Jurkat, Clone E6-1 (cell line): ENCODE results near the gene PDZD11. TPM values are rescaled to one million over a fixed set of nuclear protein-coding genes. Genes with fewer than 3 reads are reported as not detected.
"Not testable (repeated sequence)": the region's sequence is repeated elsewhere in the genome, so short reads cannot be mapped to it uniquely, and the experiment has no call there.

ENCODE experiments used
- DNase-seq: peaks from one replicate; pipeline ENCODE4 v3.0.0-alpha.2; 2011; ENCODE audit warnings: low read depth, low spot score
- H3K4me3 ChIP-seq: 2 replicates; pipeline ENCODE4 v1.5.1; 2011; ENCODE audit warnings: mild to moderate bottlenecking, low read length, control low read depth, moderate library complexity
- polyA plus RNA-seq: library from polyadenylated mRNA; unstranded; fragments of >200 nt; gene quantifications from one replicate; pipeline ENCODE4 v1.2.1, GENCODE V29; 2012; ENCODE audit warnings: missing spikeins; ENCODE audit not compliant: insufficient read length, insufficient read depth

Gene PDZD11, protein sequence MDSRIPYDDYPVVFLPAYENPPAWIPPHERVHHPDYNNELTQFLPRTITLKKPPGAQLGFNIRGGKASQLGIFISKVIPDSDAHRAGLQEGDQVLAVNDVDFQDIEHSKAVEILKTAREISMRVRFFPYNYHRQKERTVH
- polyA plus RNA-seq = 85.0 TPM

DNA sequence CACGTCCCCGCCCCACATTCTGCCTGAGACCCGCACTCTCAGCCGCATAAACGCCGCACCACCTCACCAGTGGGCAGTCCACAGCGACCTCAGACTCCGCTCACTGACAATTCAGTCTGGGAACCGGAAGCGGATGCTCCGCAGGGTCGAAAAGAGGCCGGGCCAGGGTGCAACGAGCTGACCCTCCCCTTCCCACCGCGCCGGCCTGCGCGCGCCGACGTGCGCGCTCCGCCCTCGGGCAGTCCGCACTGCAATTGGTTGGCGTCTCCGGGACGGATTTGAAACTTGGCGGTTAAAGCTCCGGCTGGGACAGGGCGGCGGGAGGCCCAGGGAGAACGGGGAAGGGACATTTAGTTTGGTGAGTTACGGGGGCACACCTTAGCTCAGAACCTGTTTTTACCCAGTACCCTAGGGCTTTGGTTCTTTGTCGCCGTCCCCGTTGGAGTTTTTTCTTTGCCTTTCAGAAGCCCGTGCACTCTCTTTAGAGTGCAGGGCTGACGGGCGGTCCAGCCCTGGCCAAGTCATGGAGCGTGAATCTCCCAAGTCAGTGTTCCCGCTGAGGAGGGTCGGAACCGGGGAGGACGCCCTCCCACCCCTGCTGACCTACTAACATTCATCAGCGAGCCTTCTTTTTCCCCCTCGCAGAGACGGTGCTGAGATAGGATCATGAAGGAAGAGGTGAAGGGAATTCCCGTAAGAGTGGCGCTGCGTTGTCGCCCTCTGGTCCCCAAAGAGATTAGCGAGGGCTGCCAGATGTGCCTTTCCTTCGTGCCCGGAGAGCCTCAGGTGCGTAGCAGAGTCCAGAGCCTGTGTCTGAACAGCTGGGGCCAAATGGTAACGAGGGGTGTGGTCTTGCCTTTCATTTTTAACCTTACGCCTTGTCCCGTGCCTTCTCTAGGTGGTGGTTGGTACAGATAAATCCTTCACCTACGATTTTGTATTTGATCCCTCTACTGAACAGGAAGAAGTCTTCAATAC lies at the start of gene PDZD11, which contains the start of gene KIF4A:
TSS of gene PDZD11 (minus strand) at position 135 of the 978 bp plus-strand sequence. CDS start 586 bp downstream, outside the sequence.
TSS of gene KIF4A (plus strand) at position 312 of the 978 bp plus-strand sequence. CDS start at position 667, 355 bp downstream.
- peak; percentile 72 for DNase-seq
- peak within 1 kb of the TSS; percentile 77 for H3K4me3 ChIP-seq

DNA sequence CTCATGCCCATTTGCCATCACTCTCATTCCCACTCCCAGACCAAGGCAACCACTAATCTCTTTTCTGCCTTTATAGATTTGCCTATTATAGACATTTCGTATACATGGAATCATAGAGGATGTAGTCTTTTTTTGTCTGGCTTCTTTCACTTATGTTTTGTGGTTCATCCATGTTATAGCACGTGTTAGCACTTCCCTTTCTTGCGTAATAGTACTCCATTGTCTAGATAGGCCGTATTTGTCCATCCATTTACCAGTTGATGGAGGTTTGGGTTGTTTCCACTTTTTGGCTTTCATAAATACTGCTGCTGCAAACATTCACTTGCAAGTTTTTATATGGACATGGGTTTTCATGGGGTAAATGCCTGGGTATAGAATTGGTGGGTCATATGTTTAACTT lies 48.6 kb upstream of the PDZD11 start:
- no peak overlapping the region for H3K4me3 ChIP-seq
- DNase-seq = no peak

DNA sequence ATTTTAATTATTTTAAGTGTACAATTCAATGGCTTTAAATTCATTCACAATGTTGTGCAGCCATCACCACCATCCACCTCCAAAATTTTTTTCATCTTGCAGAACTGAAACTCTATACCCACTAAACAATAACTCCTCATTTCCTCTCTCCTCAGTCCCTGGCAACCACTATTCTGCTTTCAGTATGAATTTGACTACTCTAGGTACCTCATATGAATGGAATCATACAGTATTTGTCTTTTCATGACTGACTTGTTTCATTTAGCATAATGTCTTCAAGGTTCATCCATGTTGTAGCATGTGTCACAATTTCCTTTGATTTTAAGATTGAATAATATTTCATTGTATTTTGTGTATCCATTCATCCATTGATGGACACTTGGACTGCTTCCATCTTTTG lies 47.0 kb upstream of the PDZD11 start:
- no peak for DNase-seq
- no peak overlapping the region for H3K4me3 ChIP-seq

DNA sequence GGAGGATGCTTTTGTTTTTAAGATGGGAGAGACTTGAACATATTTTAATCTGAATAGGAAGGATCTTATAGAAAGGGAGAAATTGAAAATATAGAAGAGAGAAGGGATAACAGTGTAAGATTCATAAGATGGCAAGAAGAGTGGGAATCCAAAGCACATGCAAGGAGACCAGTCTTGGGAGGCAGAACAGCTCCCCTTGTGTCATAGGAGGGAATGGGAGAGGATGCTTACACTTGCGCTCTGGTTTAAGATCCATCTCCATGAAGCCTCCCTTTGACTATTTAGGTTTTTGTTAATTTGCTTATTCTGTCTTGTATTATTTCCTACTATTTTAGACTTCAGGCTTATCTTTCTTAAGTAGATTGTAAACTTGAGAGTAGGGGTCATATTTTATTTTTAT lies 42.9 kb upstream of the PDZD11 start:
- H3K4me3 ChIP-seq = no peak overlapping the region
- DNase-seq = no peak

DNA sequence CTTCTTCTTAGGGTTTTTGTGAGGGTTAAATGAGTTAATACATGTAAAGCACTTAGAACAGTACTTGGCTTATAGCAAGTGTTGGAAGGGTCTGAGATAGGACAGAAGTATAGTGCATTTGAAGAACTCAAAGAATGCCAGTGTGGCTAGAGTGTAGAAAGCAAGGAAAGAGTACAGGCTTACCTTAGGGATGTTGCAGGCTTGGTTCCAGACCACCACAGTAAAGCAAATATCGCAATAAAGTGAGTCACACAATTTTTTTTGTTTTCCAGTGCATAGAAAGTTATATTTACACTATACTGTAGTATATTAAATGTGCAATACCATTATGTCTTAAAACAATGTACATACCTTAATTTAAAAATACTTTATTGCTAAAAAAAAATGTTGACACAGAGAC lies 41.4 kb upstream of the PDZD11 start:
- H3K4me3 ChIP-seq = no peak overlapping the region

DNA sequence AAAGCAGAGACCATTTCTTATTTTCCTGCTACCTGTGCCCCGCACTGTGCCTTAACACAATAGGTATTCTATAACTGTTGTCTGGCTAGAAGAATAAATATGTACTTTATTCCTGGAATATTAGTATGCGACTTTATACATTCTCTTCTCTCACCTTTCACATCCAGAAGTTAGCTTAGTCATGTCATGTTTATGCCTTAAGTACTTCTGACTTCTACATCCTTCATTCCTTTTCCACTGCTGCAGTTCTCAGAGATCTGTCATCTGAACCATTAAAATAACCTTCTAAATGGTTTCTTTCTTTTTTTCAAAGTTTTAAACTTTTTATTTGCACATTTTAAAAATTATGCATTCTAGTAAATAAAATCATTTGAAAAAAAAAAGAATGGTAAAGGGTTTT lies 34.6 kb upstream of the PDZD11 start:
- H3K4me3 ChIP-seq = no peak overlapping the region

More for the DNA sequence above, 41.4 kb upstream of the PDZD11 start:
- no peak for DNase-seq

DNA sequence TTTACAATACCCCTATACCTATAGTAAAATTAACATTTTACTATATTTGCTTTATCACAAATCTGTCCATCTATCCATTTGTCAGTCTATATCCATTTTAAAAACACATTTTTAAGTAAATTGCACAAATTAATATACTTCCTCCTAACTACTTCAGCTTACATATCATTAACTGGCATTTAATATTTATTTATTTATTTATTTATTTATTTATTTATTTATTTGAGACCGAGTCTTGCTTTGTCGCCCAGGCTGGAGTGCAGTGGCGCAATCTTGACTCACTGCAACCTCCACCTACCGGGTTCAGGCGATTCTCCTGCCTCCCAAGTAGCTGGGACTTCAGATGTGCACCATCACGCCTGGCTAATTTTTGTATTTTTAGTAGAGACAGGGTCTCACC lies 33.9 kb upstream of the PDZD11 start:
- H3K4me3 ChIP-seq, DNase-seq: not testable (repeated sequence)

More for the DNA sequence above, 34.6 kb upstream of the PDZD11 start:
- DNase-seq = no peak

DNA sequence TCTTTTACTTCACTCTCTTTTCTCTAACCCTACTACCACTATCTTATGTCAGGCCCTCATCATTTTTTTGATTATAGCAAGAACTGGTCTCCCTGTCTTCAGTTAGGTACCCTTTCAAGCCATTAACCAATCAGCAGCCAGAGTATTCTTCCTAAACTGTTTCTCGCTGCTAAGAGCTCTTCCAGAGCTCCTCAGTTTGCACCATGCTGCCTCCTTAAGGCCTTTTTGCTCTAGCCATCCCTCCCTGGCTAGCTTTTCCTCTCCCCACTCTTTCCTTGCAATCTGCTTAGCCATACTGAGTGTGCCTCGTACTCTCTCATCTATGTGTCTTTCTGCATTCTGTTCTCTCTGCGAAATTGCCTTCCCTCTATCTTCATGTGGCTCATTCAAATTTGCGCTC lies 33.1 kb upstream of the PDZD11 start:
- DNase-seq = no peak
- H3K4me3 ChIP-seq = no peak overlapping the region

DNA sequence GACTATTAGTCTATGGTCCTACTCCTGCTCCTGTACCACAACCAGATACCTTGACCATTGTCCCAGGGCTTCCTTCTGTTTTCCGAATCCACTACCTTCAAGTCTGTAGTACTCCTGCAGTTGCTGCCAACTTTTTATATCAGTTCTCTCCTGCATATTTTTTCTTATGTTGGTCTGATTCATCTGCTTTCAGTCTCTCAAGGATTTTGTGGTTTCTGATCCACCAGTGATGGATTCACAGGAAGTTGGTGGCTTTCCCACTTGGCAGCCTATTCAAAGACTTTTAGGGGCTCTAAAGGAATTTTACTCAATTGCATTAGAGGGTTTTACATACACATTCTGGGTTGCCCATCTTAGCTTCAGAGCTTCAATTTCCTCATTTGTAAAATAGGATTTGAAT lies 23.8 kb upstream of the PDZD11 start:
- no peak overlapping the region for H3K4me3 ChIP-seq

DNA sequence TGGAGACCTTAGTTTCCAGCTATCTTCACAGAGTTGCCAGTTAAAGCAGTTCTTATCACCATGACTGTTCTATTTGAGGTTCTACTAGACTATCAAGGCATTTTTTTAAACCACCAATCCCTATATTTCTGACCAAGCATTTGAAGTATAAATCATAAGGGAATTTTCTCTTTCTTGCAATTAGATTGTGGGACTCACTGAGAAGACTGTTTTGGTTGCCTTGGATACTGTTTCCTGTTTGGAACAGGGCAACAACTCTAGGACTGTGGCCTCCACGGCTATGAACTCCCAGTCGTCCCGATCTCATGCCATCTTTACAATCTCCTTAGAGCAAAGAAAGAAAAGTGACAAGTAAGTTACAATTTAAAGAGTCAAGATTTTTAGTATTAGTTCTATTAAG lies 12.0 kb upstream of the PDZD11 start:
- DNase-seq = no peak
- H3K4me3 ChIP-seq = no peak overlapping the region

More for the DNA sequence above, 23.8 kb upstream of the PDZD11 start:
- DNase-seq = no peak

DNA sequence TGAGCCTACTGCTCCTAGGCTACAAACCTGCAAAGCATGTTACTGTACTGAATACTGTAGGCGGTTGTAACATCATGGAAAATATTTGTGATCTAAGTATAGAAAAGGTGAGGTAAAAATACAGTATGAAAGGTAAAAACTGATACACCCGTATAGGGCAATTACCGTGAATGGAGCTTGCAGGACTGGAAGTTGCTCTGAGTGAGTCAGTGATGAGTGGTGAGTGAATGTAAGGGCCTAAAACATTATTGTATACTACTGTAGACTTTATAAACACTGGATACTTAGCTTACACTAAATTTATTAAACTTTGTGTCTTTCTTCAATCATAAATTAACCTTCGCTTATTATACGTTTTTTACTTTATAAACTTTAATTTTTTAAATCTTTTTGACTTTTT lies 3.9 kb upstream of the PDZD11 start:
- no peak for DNase-seq
- H3K4me3 ChIP-seq = no peak overlapping the region

DNA sequence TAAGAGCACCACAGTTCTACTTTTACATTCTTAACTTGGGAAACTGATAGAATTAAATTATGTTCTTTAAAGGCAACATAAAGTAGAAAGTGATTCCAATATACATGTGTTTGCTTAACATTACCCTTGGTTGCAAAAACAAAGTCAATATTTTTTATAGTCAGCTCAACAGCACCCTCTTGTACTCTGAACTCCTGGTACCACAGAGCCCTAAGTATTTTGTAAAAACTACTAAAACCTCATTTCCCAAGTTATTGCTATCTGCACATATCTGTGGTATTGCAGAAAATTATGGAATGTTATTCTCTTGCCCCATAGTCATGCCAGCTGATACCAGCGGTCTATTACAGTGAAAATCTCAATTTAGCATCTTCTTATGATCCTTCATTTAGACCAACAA lies 3.1 kb upstream of the PDZD11 start:
- no peak for DNase-seq
- no peak overlapping the region for H3K4me3 ChIP-seq

DNA sequence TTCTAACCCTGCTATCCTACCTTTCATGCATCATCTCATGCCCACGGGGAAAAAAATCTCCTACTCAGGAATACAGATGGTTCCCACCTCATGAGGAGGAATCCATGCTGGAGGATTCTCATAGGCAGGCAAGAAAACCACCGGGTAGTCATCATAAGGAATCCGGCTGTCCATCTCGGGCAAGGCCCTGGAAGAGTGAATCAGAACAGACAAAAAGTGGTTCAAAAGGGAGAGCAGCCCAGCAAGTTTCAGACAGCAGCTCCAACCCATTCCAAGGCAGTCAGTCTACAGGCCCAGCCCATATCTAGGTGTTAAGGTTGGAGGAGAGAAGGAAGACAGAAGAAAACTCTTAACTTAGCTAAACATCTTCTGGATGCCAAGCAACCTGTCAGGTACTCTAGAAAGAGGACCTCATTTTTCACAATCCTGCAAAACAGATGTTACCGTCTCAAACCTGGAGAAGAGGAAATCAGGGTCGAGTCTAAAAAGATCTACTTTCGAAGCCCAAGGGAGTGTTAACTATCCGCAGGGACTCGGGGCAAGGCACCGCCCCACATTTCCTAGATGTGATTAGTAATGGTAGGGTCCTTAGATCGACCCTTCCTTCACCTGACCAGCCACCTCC lies 447 bp downstream of the PDZD11 start:
- H3K4me3 ChIP-seq = peak overlapping the region; percentile 77
- no peak for DNase-seq

DNA sequence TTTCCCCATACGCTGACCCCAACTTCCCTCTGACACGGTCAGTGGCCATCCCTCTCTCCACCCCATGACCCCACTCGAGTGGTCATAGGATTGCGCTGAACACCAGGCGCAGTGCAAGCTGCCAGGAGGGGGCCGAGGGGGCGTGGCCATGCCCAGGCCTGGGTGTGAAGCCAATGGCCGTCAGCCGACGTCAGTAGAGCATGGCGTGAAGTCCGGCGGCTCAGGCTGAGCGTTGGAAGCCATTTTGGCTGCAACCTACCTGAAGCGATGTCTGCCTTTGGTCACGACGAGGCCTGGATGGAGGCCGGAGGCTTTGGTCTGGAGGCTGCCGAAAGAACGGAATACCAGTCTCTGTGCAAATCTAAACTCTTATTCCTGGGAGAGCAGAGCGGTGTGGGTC lies 7.8 kb downstream of the PDZD11 start, which contains the start of gene RAB41:
TSS of gene RAB41 (plus strand) at position 222 of the 400 bp plus-strand sequence. CDS start at position 268, 46 bp downstream.
- H3K4me3 ChIP-seq = no peak within 1 kb of the TSS
- no peak for DNase-seq

DNA sequence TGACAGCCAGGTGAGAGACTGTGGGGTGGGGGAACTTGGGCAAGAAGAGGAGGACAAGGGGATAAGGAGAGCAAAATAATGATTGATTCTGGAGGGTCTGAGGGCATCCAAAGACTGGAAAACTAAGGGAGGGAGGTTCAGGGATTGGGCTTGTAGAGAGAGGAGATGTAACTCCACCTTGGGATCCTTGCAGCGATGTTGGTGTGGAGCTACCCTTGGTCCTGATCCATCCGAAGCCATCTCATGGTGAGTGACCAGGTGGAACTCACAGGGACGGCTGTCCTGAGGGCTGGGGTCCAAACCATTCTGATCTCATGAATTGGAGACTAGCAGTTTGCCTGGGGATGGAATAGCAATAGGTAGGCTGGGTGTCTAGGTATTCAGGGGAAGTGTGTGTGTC lies 9.2 kb downstream of the PDZD11 start:
- no peak for DNase-seq
- no peak overlapping the region for H3K4me3 ChIP-seq

DNA sequence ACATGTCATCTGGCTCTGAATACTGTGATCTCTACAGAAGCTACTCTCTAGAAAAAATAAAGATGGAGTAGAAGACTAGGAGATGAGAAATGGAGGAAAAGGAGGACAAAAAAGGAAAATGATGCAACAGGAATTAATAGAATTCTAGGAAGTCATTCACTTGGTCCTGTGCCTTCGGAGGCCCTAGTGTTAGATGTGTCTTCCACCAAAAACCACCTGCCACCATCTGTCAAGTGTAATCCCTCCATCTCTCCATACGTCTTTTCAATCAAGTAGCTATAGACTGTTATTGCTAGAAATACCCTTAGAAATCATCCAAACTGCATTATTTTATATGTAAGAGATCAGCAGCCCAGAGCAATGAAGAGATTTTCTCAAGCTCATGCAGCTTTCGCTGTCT lies 10.6 kb downstream of the PDZD11 start:
- DNase-seq = no peak
- no peak overlapping the region for H3K4me3 ChIP-seq

DNA sequence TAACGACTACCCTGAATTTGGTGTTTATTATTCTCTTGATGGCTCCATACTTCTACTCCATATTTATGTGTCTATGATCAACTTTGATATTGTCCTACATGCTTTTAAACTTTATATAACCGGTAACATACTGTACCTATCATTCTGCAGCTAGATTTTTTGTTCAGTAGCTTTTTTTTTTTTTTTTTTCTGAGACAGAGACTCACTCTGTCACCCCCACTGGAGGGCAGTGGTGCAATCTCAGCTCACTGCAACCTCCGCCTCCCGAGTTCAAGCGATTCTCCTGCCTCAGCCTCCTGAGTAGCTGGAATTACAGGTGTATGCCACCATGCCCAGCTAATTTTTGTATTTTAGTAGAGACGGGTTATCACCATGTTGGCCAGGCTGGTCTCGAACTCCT lies 15.7 kb downstream of the PDZD11 start:
- DNase-seq, H3K4me3 ChIP-seq: not testable (repeated sequence)

DNA sequence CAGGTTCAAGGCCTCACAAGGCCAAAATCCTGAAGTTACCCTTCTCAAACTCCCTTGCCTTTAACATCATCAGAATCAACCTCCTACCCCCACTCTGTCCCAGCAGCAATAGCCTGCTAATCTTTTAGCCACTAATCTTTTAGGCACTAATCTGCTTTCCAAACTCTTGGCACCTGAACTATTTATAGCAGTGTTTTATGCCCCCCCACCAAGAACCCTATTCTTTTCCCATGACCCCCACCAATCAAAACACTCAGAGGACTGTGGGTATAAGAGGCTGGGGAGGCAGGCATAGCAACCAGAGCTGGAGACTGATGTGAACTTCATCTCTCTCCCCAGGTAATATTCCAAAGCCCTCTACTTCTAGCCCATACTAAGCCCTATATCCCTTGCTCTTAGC lies 21.7 kb downstream of the PDZD11 start, which contains the start of gene ARR3:
TSS of gene ARR3 (plus strand) at position 301 of the 400 bp plus-strand sequence. CDS start 1,052 bp downstream, outside the sequence.
- H3K4me3 ChIP-seq = no peak within 1 kb of the TSS
- DNase-seq = no peak

DNA sequence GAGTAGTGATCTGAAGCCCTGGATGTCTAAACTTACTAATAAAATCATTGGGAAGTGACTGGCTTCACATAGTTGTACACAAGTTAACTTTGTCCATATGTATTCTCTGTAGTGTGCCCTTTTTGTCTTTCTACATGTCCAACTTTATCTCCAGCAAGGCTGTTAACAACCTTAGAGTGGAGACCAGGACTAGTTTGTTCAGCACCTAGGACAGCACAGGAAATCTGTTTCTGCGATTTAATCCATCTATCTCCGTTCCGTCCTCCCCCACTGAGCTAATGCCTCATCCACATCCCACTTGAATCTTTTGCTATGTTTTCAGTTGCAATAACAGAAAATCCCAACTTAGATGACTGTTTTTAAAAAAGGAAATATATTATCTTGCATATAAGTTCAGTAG lies 24.9 kb downstream of the PDZD11 start:
- H3K4me3 ChIP-seq = no peak overlapping the region
- DNase-seq = no peak
